HEK293T (cell line): ENCODE measurements around the gene CHRND.

Experiments used
- ARNT ChIP-seq: fragments of 450-650 bp; IDR thresholded peaks from 2 replicates; pipeline ENCODE4 v1.6.1; 2017; ENCODE audit warnings: mild to moderate bottlenecking
- BHLHE40 ChIP-seq: fragments of 450-650 bp; IDR thresholded peaks from 2 replicates; pipeline ENCODE4 v1.6.1; 2016; ENCODE audit warnings: mild to moderate bottlenecking, moderate library complexity, borderline replicate concordance
- FOXK2 ChIP-seq: fragments of 450-650 bp; IDR thresholded peaks from 2 replicates; pipeline ENCODE4 v1.6.1; 2016; ENCODE audit warnings: mild to moderate bottlenecking
- HDGF ChIP-seq: fragments of 450-650 bp; IDR thresholded peaks from 2 replicates; pipeline ENCODE4 v1.6.1; 2017; ENCODE audit warnings: antibody characterized with exemption, borderline replicate concordance
- SP1 ChIP-seq: fragments of 450-650 bp; IDR thresholded peaks from 2 replicates; pipeline ENCODE4 v1.6.1; 2017
- ZNF384 ChIP-seq: fragments of 450-650 bp; IDR thresholded peaks from 2 replicates; pipeline ENCODE4 v1.6.1; 2016

GRCh38 chr2:232503809-232504323 is 22.1 kb upstream of the CHRND start:
- no peak for TF ChIP-seq ZNF384
- no peak for TF ChIP-seq ARNT
- no peak for TF ChIP-seq BHLHE40
- no peak for TF ChIP-seq HDGF
- no peak for TF ChIP-seq SP1
- TF ChIP-seq FOXK2: no peak
